Suprapubic skin (tissue), 4 donors: Measurements from ENCODE around the gene CD47. TPM values are rescaled to one million over a fixed set of nuclear protein-coding genes. Genes with fewer than 3 reads are reported as not detected.

Experiments used
- DNase-seq, 2 donors: peaks; one replicate each; pipeline ENCODE4 v3.0.0-alpha.2; 2019; ENCODE audit warnings: low spot score in 2 of 2
- H3K27ac ChIP-seq: fragments of 200-600 bp; sonication (generic); one replicate; pipeline ENCODE4 v1.5.1; 2019
- H3K27me3 ChIP-seq: fragments of 200-600 bp; sonication (generic); one replicate; pipeline ENCODE4 v1.5.1; 2019
- H3K36me3 ChIP-seq: fragments of 200-600 bp; sonication (generic); one replicate; pipeline ENCODE4 v1.5.1; 2019
- H3K4me1 ChIP-seq: fragments of 200-600 bp; sonication (generic); one replicate; pipeline ENCODE4 v1.5.1; 2019
- H3K4me3 ChIP-seq: fragments of 200-600 bp; sonication (generic); one replicate; pipeline ENCODE4 v1.5.1; 2019; ENCODE audit warnings: mild to moderate bottlenecking
- H3K9me3 ChIP-seq: fragments of 200-600 bp; sonication (generic); one replicate; pipeline ENCODE4 v1.5.1; 2019
- CTCF ChIP-seq, 2 donors: fragments of 200-600 bp in 1 of 2; fragments of 450-650 bp in 1 of 2; sonication (generic) in 1 of 2; IDR thresholded peaks; one replicate each; pipeline ENCODE4 v1.5.1; 2016 to 2019; ENCODE audit warnings: antibody characterized with exemption in 2 of 2, mild to moderate bottlenecking in 1 of 2, moderate library complexity in 1 of 2
- EP300 ChIP-seq: sonication (generic); formaldehyde crosslinking; IDR thresholded peaks from one replicate; pipeline ENCODE4 v1.6.1; 2017; ENCODE audit warnings: antibody characterized with exemption
- POLR2A ChIP-seq, 2 donors: fragments of 450-650 bp; IDR thresholded peaks; one replicate each; pipeline ENCODE4 v1.6.1; 2017; ENCODE audit warnings: antibody characterized with exemption in 2 of 2, mild to moderate bottlenecking in 2 of 2, moderate library complexity in 2 of 2
- POLR2AphosphoS5 ChIP-seq, 3 donors: sonication (generic); formaldehyde crosslinking; IDR thresholded peaks; one replicate each; pipeline ENCODE4 v1.6.1; 2017; ENCODE audit warnings: antibody characterized with exemption in 3 of 3
- WGBS: methylation state at CpG from one replicate; pipeline ENCODE4 v1.1.5; 2018; 5-methylcytosine and 5-hydroxymethylcytosine counted together
- total RNA-seq, 4 donors: library from RNA; depleted of rRNA; stranded (reverse); fragments of >200 nt; gene quantifications; one replicate each; pipeline ENCODE4 v1.1.0, GENCODE V29; 2016

The CD47 gene
- total RNA-seq, 4 donors from 2014 or later: 37.8 to 94.4 (median 41.8) TPM

- no peaks in the 10 kb centered on the region for H3K36me3 ChIP-seq
- DNase-seq: no peak
- H3K4me3 ChIP-seq: no peak overlapping the region
- no peaks in the 10 kb centered on the region for H3K9me3 ChIP-seq
- H3K4me1 ChIP-seq: peaks cover 24% of the 10 kb centered on the region
- no peaks in the 10 kb centered on the region for H3K27me3 ChIP-seq
- TF ChIP-seq POLR2AphosphoS5 (IDR thresholded peaks at IDR 0.05) (no peak), EP300 (no peak), POLR2A (IDR thresholded peaks at IDR 0.05) (no peak), CTCF (IDR thresholded peaks at IDR 0.05) (no peak)
- H3K27ac ChIP-seq: no peak overlapping the region
Observed at GRCh38 chr3:108085370-108085769, 5.5 kb downstream of the CD47 start.

DNA sequence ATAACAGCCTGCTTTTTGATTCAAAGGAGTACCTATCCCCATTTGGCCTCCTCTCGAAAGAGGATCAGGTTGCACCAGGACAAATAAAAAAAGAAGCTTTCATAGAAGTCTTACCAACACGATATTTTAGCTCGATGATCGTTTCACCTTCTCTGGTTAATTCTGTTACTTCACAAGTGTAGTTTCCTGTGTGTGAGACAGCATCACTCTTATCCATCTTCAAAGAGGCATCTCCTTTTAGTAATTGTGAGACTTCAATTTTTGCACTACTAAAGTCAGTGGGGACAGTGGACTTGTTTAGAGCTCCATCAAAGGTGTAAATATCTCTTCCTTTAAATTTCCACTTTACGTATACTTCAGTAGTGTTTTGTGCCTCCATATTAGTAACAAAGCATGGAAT, 11.0 kb downstream of the CD47 start:
- H3K36me3 ChIP-seq: no peaks in the 10 kb centered on the region
- H3K27me3 ChIP-seq: no peaks in the 10 kb centered on the region
- no peak overlapping the region for H3K4me3 ChIP-seq
- TF ChIP-seq EP300 (no peak), POLR2A (IDR thresholded peaks at IDR 0.05) (no peak), POLR2AphosphoS5 (IDR thresholded peaks at IDR 0.05) (no peak), CTCF (IDR thresholded peaks at IDR 0.05) (no peak)
- H3K4me1 ChIP-seq: no peaks in the 10 kb centered on the region
- H3K27ac ChIP-seq: no peak overlapping the region
- no peak for DNase-seq
- 90% methylated on average over 5 of the region's 5 CpGs for WGBS
- H3K9me3 ChIP-seq: no peaks in the 10 kb centered on the region

- no peak for DNase-seq
- TF ChIP-seq EP300: no peak
- TF ChIP-seq POLR2AphosphoS5 (IDR thresholded peaks at IDR 0.05): no peak
- TF ChIP-seq CTCF (IDR thresholded peaks at IDR 0.05): no peak
- no peak for TF ChIP-seq POLR2A (IDR thresholded peaks at IDR 0.05)
- no peak overlapping the region for H3K27ac ChIP-seq
- no peaks in the 10 kb centered on the region for H3K36me3 ChIP-seq
- no peak overlapping the region for H3K4me3 ChIP-seq
- 88% methylated on average over 1 of the region's 1 CpG for WGBS
- H3K27me3 ChIP-seq: no peaks in the 10 kb centered on the region
- no peaks in the 10 kb centered on the region for H3K4me1 ChIP-seq
- H3K9me3 ChIP-seq: no peaks in the 10 kb centered on the region
Observed at GRCh38 chr3:108079043-108079442, 11.8 kb downstream of the CD47 start.

GRCh38 chr3:108076564-108076963, 14.3 kb downstream of the CD47 start:
- Histone ChIP-seq H3K9me3 (no peaks in the 10 kb centered on the region), H3K27ac (no peak overlapping the region), H3K36me3 (no peaks in the 10 kb centered on the region), H3K4me3 (no peak overlapping the region), H3K4me1 (no peaks in the 10 kb centered on the region), H3K27me3 (no peaks in the 10 kb centered on the region)
- 94% methylated on average over 2 of the region's 2 CpGs for WGBS
- no peak for DNase-seq
- TF ChIP-seq CTCF (IDR thresholded peaks at IDR 0.05): no peak
- TF ChIP-seq EP300: no peak
- no peak for TF ChIP-seq POLR2AphosphoS5 (IDR thresholded peaks at IDR 0.05)
- no peak for TF ChIP-seq POLR2A (IDR thresholded peaks at IDR 0.05)

DNA sequence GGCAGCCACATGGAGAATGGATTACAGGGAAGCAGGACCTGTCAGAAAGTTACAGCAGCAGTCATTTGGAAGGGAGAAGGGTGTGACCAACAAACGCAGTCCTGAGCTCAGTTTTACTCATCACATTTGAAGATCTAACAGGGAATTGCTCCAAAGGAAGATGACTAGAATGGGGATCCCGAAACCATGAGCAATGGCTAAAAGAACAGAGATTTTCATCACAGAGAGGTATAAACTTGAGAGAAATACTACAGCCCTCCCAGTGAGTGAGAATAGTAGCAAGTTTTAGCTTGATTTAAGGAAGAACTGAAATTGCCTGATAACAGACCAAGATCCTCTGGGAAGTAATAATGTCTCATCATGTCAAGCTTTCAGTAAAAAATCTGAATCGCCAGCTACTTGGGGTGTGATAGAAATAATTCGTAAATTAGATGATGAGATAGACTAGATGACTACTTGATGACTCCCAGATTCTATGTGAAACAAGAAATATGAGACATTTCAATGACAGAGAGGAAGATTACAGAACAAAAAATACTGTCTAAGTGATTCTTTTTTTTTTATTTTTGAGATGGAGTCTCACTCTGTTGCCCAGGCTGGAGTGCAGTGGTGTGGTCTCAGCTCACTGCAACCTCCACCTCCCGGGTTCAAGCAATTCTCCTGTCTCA, 16.9 kb downstream of the CD47 start:
- TF ChIP-seq POLR2A (IDR thresholded peaks at IDR 0.05): no peak
- no peak for TF ChIP-seq CTCF (IDR thresholded peaks at IDR 0.05)
- no peak for TF ChIP-seq EP300
- TF ChIP-seq POLR2AphosphoS5 (IDR thresholded peaks at IDR 0.05): no peak
- DNase-seq: no peak
- Histone ChIP-seq H3K9me3 (no peaks in the 10 kb centered on the region), H3K4me1 (peaks cover 5% of the 10 kb centered on the region), H3K4me3 (no peak overlapping the region), H3K36me3 (peaks cover 7% of the 10 kb centered on the region), H3K27ac (no peak overlapping the region), H3K27me3 (no peaks in the 10 kb centered on the region)
- WGBS: 62% methylated on average over 5 of the region's 5 CpGs
